ENCODE measurements around the gene DSCAML1. TPM values are rescaled to one million over a fixed set of nuclear protein-coding genes. Genes with fewer than 3 reads are reported as not detected.

Gene DSCAML1
- total RNA-seq, 1 donor from 2014 or later = 0.89 TPM

GRCh38 chr11:117443266-117444186 is 353.5 kb downstream of the DSCAML1 start:
- peak; percentile 21 for DNase-seq

- DNase-seq = no peak
Measured at GRCh38 chr11:117442869-117443239, 354.2 kb downstream of the DSCAML1 start.

- no peak for DNase-seq
Measured at GRCh38 chr11:117442049-117442868, 354.8 kb downstream of the DSCAML1 start.

DNA sequence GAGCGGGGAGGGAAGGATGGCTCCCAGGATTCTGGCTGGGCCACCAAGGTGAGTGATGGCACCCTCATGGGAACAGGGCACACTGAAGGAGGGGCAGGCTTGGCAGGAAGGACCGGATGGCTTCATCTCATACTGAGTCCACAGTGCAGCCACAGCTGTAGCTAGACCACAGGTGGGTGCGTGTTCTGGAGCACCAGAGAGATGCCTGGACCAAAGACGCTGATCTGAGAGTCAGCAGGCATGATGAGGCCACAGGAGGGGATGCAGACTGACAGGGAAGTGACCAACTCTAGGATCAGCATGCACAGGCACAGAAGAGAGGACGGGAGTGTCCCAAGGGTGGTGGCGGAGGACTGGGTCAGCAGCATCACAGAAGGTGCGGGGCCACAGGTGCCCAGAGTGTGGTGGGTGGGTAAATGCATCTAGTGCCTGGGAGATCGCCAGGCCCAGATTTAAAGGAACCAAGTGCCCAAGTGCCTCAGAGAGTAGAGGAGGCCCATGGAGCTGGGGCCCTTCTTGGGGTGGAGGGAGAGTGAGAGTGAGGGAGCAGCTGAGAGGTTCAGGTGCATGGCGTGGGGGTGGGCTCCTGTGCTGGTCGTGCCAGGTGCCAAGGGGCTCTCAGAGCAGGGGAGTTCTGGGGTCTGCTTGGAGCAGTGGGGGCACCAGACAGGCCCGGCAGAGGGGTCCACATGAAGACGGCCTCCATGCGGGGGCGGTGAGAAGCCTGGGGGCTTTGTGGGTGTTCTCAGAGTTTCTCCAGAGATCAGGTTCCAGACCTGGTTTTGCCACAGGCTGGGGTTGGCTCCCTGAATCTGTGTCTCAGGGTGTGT is 355.7 kb downstream of the DSCAML1 start:
- DNase-seq = no peak

- DNase-seq = no peak
Measured at GRCh38 chr11:117440258-117440657, 356.8 kb downstream of the DSCAML1 start.

DNA sequence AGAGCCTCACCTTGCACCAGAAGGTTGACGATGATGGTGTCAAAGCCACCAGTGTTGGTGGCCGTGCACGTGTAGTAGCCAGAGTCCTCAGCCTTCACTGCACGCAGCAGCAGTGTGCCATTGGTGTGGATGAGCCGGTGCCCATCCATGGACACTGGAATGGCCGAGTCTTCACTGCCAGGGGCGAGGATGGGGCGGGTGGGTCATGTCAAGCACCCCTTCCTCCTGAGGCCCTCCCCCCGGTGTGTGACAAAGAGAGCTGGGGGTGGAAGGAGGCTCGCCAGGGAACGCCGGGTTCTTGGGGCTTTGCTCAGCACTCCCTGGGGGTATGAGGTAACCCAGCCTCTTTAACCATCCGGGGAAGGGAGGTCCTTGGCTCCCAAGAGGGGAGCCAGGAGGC is 357.8 kb downstream of the DSCAML1 start:
- no peak for DNase-seq

- no peak for DNase-seq
Measured at GRCh38 chr11:117438371-117439000, 358.5 kb downstream of the DSCAML1 start.

GRCh38 chr11:117437791-117438130 is 359.3 kb downstream of the DSCAML1 start:
- DNase-seq = no peak

- no peak for DNase-seq
Measured at GRCh38 chr11:117437041-117437790, 359.8 kb downstream of the DSCAML1 start.

GRCh38 chr11:117435326-117435725 is 361.7 kb downstream of the DSCAML1 start:
- no peak for DNase-seq

GRCh38 chr11:117434481-117434880 is 362.5 kb downstream of the DSCAML1 start:
- DNase-seq = no peak

DNA sequence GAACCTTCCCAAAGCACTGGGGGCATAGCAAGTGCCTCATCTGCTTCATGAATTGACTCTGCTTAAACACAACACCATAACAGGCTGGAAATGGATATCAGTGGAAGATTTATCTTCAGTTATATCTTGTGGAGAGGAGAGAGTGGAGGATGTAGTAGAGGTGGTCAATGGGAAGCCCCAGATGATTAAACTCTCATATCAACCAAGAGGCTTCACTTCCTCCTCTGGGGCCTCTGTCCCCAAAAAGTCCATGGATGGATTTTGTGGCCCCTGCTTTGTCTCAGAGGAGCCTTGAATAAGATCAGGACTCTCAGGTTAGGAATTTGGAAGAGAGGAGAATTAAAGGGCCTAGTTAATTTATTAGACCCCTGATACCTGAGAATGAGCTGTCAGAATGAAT is 363.3 kb downstream of the DSCAML1 start:
- no peak for DNase-seq

DNA sequence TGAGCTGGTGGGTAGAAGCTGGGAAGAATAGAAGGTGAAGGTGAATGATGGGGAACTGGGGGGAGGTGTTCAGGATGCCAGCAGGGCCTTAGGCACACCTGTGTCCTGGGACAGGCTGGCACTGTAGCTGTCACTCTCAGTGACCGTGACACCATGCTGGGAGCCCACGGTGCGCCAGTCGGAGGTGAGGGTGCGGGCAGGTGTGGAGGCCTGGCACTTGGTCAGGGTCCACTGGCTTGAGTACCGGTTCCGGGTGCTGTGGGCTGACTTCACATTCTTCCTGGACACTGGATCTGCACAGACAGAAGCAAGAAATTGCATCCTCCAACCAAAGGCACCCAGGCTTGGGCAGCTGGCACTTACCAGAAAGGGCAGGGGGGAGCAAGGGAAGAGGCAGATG is 365.6 kb downstream of the DSCAML1 start:
- no peak for DNase-seq

DNA sequence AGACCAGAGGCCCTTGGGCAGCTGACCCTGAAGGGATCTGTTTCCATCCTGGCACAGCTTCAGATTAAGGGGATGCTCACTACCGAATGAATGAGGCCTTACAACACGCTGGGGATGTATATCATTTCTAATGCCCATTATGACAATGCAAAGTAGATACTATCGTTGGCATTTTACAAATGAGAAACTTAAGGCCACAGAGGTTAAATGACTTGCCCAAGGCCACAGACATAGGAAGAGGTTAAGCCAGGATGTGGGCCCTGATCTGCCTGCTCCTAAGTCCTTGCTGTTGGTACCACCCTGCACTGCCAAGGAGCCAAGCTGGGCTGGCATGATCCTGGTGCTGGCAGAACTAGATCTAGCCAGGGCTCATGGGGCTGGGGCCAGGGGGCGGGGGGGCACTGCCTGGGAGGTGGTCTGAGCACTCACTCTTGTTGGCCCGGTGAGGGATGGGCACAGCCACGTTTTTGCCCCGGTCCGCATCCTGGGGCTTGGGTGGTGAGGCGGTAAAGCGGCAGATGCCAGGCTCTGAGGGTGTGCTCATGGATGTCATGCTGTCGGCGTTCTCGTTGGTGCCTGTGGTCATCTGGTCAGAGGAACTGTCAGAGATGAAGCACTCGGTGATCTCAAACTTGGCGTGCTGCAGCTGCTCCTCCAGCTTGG is 366.6 kb downstream of the DSCAML1 start:
- DNase-seq = no peak

DNA sequence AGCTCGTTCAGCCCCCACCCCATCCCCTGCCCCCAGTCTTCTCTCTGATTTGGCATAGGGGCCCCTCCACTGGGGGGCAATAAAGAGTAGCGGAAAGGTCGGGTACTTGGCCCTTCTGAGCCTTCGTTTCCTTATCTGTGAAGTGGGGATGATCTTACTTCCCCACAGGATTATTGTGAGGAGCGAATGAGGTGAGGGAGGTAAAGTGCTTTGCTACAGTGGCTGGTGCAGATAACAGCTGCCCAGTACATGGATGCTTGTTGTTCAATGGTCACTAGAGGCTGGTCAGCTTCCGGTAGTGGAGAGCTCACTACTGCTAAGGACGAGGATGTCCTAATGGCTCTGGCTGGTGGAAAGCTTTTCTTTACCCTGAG is 368.2 kb downstream of the DSCAML1 start:
- DNase-seq = no peak

DNA sequence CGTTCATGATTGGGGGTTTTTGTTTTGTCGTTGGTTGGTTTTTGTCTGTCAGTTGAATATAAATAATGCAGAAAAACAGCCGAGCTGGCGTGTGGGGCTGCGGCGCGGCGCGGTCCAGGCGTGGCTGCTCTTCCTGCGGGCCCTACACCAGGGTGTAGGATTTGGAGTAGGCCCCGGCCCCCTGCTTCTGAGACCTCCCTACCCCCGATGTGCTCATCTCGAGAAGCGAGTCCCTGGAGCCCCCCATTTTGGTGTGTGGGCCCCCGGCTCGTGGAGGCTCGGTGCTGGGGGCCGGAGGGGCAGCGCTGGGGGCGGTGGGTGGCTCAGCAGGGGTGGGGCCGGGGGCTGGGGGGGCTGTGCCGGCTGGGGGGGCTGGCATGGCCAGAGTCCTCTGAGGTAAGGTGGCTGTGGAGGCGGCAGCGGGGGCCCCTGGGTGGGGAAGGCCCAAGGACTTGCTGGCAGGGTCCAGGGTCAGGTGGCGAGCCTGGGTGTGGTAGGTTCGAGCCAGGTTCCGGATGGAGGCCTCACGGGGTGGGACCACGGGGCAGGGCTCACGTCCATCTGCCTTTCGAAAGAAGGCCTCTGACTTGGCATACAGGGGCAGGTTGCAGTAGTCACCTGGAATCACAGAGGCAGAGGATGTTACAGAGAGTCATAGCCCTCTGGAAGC is 368.7 kb downstream of the DSCAML1 start:
- no peak for DNase-seq

GRCh38 chr11:117427356-117427874 is 369.6 kb downstream of the DSCAML1 start:
- DNase-seq = no peak

GRCh38 chr11:117426941-117427340 is 370.1 kb downstream of the DSCAML1 start:
- DNase-seq = no peak

- no peak for DNase-seq
Measured at GRCh38 chr11:117426297-117426685, 370.7 kb downstream of the DSCAML1 start.

Measured in skin of body (tissue), 2 donors.